Activated CD4-positive, alpha-beta memory T cell treated with anti-CD3 and anti-CD28 coated beads for 36 hours (primary cell): ENCODE measurements around the gene NUFIP2. TPM values are rescaled to one million over a fixed set of nuclear protein-coding genes. Genes with fewer than 3 reads are reported as not detected.

ENCODE experiments used
- CTCF ChIA-PET: fragments of 350-600 bp; sonication (Branson Sonifier 250); formaldehyde crosslinking; loops from one replicate; lab custom pipeline; 2021; ENCODE audit warnings: antibody characterized with exemption, inconsistent platforms; lab: Charles Lee
- POLR2A ChIA-PET: fragments of 350-600 bp; sonication (Branson Sonifier 250); formaldehyde crosslinking; loops from one replicate; lab custom pipeline; 2021; ENCODE audit warnings: antibody characterized with exemption; lab: Charles Lee
- DNase-seq: peaks from one replicate; pipeline ENCODE4 v3.0.0-alpha.2; 2020
- H3K27ac Mint-ChIP-seq: one replicate; pipeline ENCODE4 v1.8.0; 2021; ENCODE audit warnings: mixed read lengths
- H3K27me3 Mint-ChIP-seq: one replicate; pipeline ENCODE4 v1.8.0; 2021; ENCODE audit warnings: mixed read lengths
- H3K36me3 Mint-ChIP-seq: one replicate; pipeline ENCODE4 v1.8.0; 2021; ENCODE audit warnings: mixed read lengths
- H3K4me1 Mint-ChIP-seq: one replicate; pipeline ENCODE4 v1.8.0; 2021; ENCODE audit warnings: low read depth, mixed read lengths
- H3K4me3 Mint-ChIP-seq: one replicate; pipeline ENCODE4 v1.8.0; 2021; ENCODE audit warnings: mild to moderate bottlenecking, mixed read lengths
- H3K9me3 Mint-ChIP-seq: one replicate; pipeline ENCODE4 v1.8.0; 2021; ENCODE audit warnings: mixed read lengths
- intact Hi-C: fragments of 100-400 bp; cut with micrococcal nuclease; formaldehyde crosslinking; loops from one replicate; pipeline ENCODE4 v1.15.1; 2023
- total RNA-seq, 2 experiments: library from RNA; stranded (reverse); gene quantifications; one replicate each; pipeline ENCODE4 v1.2.3, GENCODE V29; 2021

The NUFIP2 gene
- total RNA-seq, 2 experiments from 2014 or later: 45.6 to 56.9 TPM

DNA sequence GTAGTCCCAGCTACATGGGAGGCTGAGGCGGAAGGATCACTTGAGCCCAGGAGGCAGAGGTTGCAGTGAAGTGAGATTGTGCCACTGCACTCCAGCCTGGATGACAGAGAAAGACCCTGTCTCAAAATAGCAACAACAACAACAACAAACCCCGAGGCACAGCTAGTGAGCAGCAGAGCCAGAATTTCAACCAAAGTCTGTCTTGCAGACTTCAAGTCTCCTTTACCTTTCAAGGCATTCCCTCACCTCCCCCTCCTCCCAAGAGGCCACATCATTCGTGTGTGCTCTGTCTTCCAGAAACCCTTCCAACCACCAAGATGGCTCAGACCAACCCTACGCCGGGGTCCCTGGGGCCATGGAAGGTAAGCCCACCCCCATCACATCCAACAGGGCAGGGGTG is 45.1 kb downstream of the NUFIP2 start:
- Mint-ChIP-seq H3K9me3 (no peaks in the 10 kb centered on the region), H3K36me3 (peaks cover 2% of the 10 kb centered on the region), H3K4me3 (no peak overlapping the region), H3K27ac (no peak overlapping the region), H3K4me1 (no peaks in the 10 kb centered on the region), H3K27me3 (no peaks in the 10 kb centered on the region)
- DNase-seq: no peak
- intact Hi-C loops: no loop called here
- ChIA-PET POLR2A (no interaction called here), CTCF (interaction anchor here (1.3 to 2.4 kb wide), 2 partner anchors 29 to 69 kb away, joined by 3 to 10 read pairs; partner anchors contain the start of gene MYO18A)

DNA sequence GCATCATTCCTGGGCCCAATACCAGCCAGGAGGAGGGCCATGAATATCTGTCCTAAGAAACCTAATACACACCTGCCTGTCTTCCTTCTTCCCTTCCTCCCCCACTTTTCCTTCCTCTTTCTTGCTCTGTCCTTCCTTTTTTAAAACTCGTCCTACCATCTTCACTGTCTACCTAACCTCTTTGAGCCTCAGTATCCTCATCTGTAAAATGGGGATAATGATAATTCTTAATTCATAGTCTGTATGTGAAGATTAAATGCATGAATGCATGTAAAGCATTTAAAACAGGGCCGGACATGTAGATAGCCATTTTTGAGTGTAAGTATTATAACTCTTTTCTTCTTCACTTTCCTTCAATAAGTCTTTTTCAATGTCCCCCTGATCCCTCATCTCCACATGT is 46.7 kb downstream of the NUFIP2 start:
- Mint-ChIP-seq H3K4me1 (no peaks in the 10 kb centered on the region), H3K4me3 (no peak overlapping the region), H3K9me3 (no peaks in the 10 kb centered on the region), H3K36me3 (no peaks in the 10 kb centered on the region), H3K27ac (no peak overlapping the region), H3K27me3 (no peaks in the 10 kb centered on the region)
- ChIA-PET CTCF (no interaction called here), POLR2A (no interaction called here)
- DNase-seq: no peak
- intact Hi-C loops: no loop called here

DNA sequence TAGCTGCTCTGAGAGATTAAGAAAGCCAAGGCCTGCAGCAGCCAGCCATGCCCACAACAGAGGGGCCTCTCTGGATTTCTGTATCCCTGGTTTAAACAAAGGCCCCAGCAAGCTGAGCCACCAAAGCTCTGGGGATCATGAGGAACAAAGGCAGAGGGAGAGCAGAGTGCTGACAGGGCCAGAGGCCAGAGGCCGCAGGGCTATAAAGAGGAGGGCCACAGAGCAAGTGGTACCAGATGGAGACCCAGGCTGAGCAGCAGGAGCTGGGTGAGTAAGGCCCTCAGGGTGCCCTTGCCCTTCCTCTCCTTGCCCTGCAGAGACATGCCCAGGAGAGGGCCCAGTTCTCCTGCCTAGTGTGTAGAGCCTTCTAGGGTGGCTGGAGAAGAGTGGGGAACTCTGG is 47.3 kb downstream of the NUFIP2 start, which contains the start of gene CRYBA1:
CRYBA1 (plus strand) TSS at position 232 of the 400 bp plus-strand sequence; CDS start at position 237, 5 bp downstream.
- Mint-ChIP-seq H3K9me3 (no peaks in the 10 kb centered on the region), H3K27ac (no peak within 1 kb of the TSS), H3K4me3 (no peak within 1 kb of the TSS), H3K27me3 (no peaks in the 10 kb centered on the region), H3K36me3 (no peaks in the 10 kb centered on the region), H3K4me1 (peaks cover under 1% of the 10 kb centered on the region)
- ChIA-PET POLR2A (no interaction called here), CTCF (no interaction called here)
- DNase-seq: no peak
- intact Hi-C loops: no loop called here

DNA sequence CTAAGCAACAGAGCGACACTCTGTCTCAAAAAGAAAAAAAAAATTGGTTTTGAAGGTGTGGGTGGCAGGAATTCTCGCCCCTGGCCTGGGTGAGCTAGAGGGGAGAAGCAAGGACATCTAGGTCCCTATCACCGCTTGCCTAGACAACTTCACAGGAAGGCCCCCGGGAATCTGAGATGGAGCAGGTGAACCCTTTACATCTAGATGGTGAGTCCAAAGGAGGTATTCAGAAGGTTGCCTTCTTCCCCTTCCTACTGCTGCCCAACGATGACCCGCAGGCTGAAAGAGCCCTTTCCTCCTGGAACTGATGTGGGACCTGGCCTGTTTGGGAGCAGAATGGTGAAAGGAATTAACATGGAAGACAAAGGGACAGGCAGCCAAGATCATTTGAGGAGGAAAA is 48.5 kb downstream of the NUFIP2 start:
- no peaks in the 10 kb centered on the region for H3K36me3 Mint-ChIP-seq
- H3K4me3 Mint-ChIP-seq: no peak overlapping the region
- intact Hi-C loops: no loop called here
- no peak for DNase-seq
- ChIA-PET POLR2A (no interaction called here), CTCF (no interaction called here)
- peaks cover 12% of the 10 kb centered on the region for H3K4me1 Mint-ChIP-seq
- H3K27ac Mint-ChIP-seq: no peak overlapping the region
- no peaks in the 10 kb centered on the region for H3K9me3 Mint-ChIP-seq
- no peaks in the 10 kb centered on the region for H3K27me3 Mint-ChIP-seq

DNA sequence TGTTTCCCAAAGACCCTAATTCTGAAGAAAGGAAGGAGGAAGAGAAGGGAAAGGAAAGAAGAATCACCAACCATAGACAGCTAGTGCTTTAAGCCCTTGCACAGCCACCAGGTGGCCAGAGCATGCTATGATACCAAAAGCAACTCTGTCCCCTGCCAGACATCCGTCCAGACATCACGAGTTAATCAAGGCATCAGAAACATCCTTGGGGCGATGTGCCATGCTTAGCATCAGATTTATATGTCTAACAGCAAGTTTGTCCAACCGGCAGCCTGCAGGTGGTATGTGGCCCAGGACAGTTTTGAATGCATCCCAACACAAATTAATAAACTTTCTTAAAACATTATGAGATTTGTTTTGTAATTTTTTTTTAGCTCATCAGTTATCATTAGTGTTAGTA is 50.2 kb downstream of the NUFIP2 start:
- ChIA-PET CTCF (interaction anchor here (0.7 kb wide), 1 partner anchor 100 kb away, joined by 3 read pairs; no protein-coding TSS in a partner anchor), POLR2A (interaction anchor here (0.6 kb wide), 1 partner anchor 95 kb away, joined by 3 read pairs; no protein-coding TSS in a partner anchor)
- intact Hi-C loops: no loop called here

DNA sequence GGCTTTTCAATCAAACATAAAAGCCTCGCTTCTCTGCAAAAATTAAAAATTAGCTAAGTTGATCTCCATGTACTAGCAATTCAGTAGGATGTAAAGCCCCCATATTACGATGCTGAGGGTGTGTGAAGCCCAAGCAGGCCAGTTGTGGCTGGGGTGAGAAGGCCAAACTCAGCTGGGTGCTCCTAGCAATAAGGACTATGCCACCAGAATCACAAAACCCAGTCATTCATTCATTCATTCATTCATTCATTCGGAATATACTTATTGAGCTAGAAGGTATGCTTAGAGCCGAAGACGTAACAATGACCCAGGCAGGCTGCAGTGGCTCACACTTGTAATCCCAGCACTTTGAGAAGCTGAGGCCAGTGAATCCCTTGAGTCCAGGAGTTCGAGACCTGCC is 51.2 kb downstream of the NUFIP2 start:
- intact Hi-C loops: no loop called here
- Mint-ChIP-seq H3K9me3 (no peaks in the 10 kb centered on the region), H3K27ac (no peak overlapping the region), H3K27me3 (no peaks in the 10 kb centered on the region), H3K36me3 (no peaks in the 10 kb centered on the region), H3K4me1 (peaks cover 15% of the 10 kb centered on the region), H3K4me3 (no peak overlapping the region)
- no peak for DNase-seq
- ChIA-PET POLR2A (no interaction called here), CTCF (interaction anchor here (0.7 to 2.1 kb wide), 5 partner anchors 13 to 126 kb away, joined by 3 to 7 read pairs (median 4); no protein-coding TSS in a partner anchor)

More for the DNA sequence above, 50.2 kb downstream of the NUFIP2 start:
- Mint-ChIP-seq H3K4me3 (no peak overlapping the region), H3K9me3 (no peaks in the 10 kb centered on the region), H3K27me3 (no peaks in the 10 kb centered on the region), H3K4me1 (peaks cover 15% of the 10 kb centered on the region), H3K36me3 (no peaks in the 10 kb centered on the region), H3K27ac (no peak overlapping the region)
- no peak for DNase-seq

DNA sequence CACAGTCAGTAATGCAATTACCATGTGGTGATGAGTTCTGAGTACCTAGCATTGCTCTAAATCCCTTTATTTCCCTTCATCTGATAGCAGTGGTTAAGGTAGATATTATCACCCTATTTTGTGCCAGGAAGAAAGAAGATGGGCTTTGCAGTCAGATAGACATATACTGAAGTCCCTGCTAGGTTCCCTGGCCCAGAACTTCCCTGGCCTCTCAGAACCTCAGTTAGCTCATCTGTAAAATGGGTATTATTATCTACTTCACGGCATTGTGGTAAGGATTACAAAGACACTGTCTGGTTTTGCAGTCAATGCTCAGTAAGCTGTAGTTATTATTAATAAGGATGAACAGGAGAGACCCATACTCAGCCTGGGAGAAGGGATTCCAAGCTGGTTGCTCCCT is 51.9 kb downstream of the NUFIP2 start:
- no peaks in the 10 kb centered on the region for H3K27me3 Mint-ChIP-seq
- no peak overlapping the region for H3K27ac Mint-ChIP-seq
- peaks cover 15% of the 10 kb centered on the region for H3K4me1 Mint-ChIP-seq
- no peak overlapping the region for H3K4me3 Mint-ChIP-seq
- ChIA-PET POLR2A (interaction anchor here (0.8 kb wide), 1 partner anchor 15 kb away, joined by 3 read pairs; no protein-coding TSS in a partner anchor), CTCF (interaction anchor here (0.7 to 2.3 kb wide), 5 partner anchors 9 to 125 kb away, joined by 3 to 8 read pairs (median 4); no protein-coding TSS in a partner anchor)
- no peaks in the 10 kb centered on the region for H3K9me3 Mint-ChIP-seq
- DNase-seq: no peak
- intact Hi-C loops: no loop called here
- H3K36me3 Mint-ChIP-seq: no peaks in the 10 kb centered on the region

DNA sequence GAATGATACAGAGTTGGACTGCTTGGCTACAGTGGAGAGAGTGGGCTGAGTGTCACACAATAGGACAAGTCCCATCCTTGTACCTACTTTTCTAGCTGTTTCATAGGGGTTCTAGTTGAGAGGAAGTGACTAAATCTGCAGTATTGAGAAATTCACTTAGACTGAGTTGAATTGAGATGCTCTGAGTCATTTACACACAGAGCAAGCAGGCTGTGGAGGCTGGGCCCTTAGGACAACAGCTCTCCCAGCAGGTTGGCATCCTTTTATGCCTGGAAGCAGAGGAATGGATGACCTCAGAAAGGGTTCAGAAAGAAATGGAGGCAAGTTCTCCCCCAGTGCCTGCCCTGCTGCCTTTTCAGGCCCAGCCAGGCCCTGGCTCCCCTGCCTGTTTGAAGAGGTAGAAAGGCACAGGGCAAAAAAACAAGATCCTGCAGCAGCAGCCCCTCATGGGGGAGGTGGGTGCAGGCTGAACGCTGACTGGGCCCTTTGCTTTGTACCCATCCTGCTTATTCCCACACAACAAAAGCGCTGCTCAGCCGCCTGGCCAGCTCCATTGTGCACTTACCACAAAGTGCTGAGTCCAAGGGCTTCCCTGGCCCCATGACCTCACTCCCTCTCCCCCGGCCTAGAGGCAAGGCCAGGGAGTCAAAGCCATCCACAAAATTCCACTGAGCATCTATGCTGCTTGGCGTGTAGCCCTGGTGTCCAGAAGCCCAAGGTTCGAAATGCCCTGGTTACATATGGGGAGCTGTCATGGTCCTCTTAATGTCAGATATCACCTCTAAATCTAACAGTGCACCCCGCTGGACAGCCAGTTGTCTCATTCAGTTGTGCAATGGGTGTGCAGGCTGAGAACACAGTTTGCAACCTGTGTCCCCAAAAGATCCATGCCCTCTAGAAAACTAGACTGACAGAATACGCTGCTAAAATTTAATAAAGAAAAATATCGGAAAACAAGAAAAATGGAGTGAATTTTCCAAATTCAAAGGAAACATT is 52.7 kb downstream of the NUFIP2 start:
- H3K9me3 Mint-ChIP-seq: no peaks in the 10 kb centered on the region
- no peaks in the 10 kb centered on the region for H3K27me3 Mint-ChIP-seq
- H3K27ac Mint-ChIP-seq: peak overlapping the region; percentile 23
- no peak overlapping the region for H3K4me3 Mint-ChIP-seq
- DNase-seq: peak; percentile 58
- CTCF ChIA-PET: interaction anchor here (0.7 to 2.3 kb wide), 11 partner anchors 10 to 231 kb away, joined by 3 to 11 read pairs (median 5); no protein-coding TSS in a partner anchor
- no peaks in the 10 kb centered on the region for H3K36me3 Mint-ChIP-seq
- intact Hi-C loops: no loop called here
- H3K4me1 Mint-ChIP-seq: peaks cover 15% of the 10 kb centered on the region
- POLR2A ChIA-PET: interaction anchor here (0.7 to 0.9 kb wide), 4 partner anchors 16 to 50 kb away, joined by 3 read pairs; no protein-coding TSS in a partner anchor

DNA sequence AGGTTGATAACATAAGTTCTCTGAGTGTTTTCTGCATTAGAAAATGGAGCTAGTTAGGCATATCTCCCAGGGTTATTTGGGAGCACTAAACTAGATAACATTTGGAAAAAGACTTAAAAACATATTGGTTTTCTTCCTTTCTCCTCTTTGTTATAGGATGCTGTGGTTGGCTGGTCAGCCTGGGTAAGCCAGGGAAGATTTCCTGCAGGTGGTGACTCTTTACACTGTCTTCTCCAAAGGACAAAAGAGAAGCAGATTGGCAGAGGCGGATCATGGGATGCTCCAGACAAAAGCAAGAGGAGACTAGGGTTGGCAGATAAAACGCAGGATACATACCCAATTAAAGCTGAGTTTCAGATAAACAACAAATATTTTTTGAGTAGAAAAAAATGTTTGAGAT is 53.5 kb downstream of the NUFIP2 start:
- POLR2A ChIA-PET: interaction anchor here (0.7 to 0.9 kb wide), 3 partner anchors 17 to 50 kb away, joined by 3 read pairs; no protein-coding TSS in a partner anchor
- Mint-ChIP-seq H3K9me3 (no peaks in the 10 kb centered on the region), H3K36me3 (no peaks in the 10 kb centered on the region), H3K27me3 (no peaks in the 10 kb centered on the region), H3K4me1 (peaks cover 15% of the 10 kb centered on the region), H3K27ac (no peak overlapping the region), H3K4me3 (no peak overlapping the region)
- no peak for DNase-seq
- intact Hi-C loops: no loop called here
- CTCF ChIA-PET: interaction anchor here (0.7 to 2.3 kb wide), 10 partner anchors 11 to 230 kb away, joined by 3 to 11 read pairs (median 5); no protein-coding TSS in a partner anchor

DNA sequence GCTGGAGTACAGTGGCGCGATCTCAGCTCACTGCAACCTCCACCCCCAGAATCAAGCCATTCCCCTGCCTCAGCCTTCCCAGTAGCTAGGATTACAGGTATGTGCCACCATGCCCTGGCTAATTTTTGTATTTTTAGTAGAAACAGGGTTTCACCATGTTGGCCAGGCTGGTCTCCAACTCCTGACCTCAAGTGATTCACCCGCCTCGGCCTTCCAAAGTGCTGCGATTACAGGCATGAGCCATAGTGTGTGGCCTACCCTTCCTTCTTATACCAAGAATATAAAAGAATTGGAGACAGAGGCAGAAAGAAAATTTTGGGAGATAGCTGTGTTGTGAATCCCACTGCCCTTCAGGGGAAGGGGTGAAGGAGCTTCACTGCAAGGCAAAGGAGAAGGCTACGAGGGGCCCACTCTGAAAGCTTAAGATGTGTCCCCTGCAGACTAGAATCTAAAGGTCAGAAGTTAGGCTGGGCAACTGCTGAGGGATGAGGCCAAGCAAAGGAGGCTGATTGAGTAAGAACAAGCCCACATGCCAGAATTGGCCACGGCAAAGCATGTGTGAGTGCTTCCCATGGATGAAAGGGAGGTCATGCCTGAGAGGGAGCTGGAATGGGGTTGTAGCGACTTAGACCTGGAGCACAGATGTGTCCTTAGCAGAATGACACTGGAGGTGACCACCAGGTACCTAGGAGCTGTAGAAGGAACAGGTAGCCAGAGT is 55.7 kb downstream of the NUFIP2 start:
- no peak overlapping the region for H3K4me3 Mint-ChIP-seq
- POLR2A ChIA-PET: interaction anchor here (0.6 kb wide), 1 partner anchor 113 kb away, joined by 3 read pairs; no protein-coding TSS in a partner anchor
- H3K36me3 Mint-ChIP-seq: no peaks in the 10 kb centered on the region
- peaks cover 15% of the 10 kb centered on the region for H3K4me1 Mint-ChIP-seq
- no peak overlapping the region for H3K27ac Mint-ChIP-seq
- intact Hi-C loops: no loop called here
- no peaks in the 10 kb centered on the region for H3K9me3 Mint-ChIP-seq
- CTCF ChIA-PET: interaction anchor here (0.6 to 1.8 kb wide), 2 partner anchors 19 to 348 kb away, joined by 3 to 5 read pairs; no protein-coding TSS in a partner anchor
- no peak for DNase-seq
- H3K27me3 Mint-ChIP-seq: no peaks in the 10 kb centered on the region

DNA sequence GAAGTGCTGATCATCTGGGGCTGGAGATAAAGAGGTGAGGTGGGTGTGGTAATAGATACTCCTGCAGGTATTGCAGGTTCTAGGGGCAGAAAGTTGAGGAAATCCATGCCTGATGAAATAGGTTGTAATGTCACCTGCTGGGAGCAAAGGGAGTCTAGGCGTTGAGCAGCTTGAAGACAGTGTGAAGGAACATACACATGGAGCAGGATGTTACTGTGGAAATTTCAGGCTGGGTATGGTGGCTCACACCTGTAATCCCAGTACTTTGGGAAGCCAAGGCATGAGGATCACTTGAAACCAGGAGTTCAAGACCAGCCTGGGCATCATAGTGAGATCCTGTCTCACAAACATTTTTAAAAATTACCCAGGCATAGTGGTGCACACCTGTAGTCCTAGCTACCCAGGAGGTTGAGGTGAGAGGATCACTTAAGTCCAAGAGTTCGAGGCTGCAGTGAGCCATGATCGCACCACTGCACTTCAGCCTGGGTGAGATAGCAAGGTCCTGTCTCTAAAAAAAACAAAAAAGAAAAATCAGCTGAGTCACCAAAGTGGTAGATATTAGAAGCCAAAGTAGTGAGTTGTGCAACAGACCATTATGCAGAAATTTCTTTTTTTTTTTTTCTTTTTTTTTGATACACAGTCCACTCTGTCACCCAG is 56.3 kb downstream of the NUFIP2 start:
- intact Hi-C loops: no loop called here
- Mint-ChIP-seq H3K4me3 (no peak overlapping the region), H3K4me1 (peaks cover 15% of the 10 kb centered on the region), H3K27ac (no peak overlapping the region), H3K27me3 (no peaks in the 10 kb centered on the region), H3K9me3 (no peaks in the 10 kb centered on the region), H3K36me3 (no peaks in the 10 kb centered on the region)
- POLR2A ChIA-PET: interaction anchor here (0.6 kb wide), 1 partner anchor 114 kb away, joined by 3 read pairs; no protein-coding TSS in a partner anchor
- CTCF ChIA-PET: interaction anchor here (1.8 kb wide), 1 partner anchor 18 kb away, joined by 5 read pairs; no protein-coding TSS in a partner anchor
- DNase-seq: no peak
